Middle frontal gyrus (tissue), 1 donor: ENCODE results near the gene KIF1A.
"Not testable (repeated sequence)": the region's sequence is repeated elsewhere in the genome, so short reads cannot be mapped to it uniquely, and the experiment has no call there.

Source experiments
- DNase-seq: peaks from one replicate; pipeline ENCODE4 v3.0.0-alpha.2; 2015; ENCODE audit warnings: low spot score; ENCODE audit errors: extremely low spot score

The KIF1A gene

GRCh38 chr2:240846873-240847595 is 27.0 kb upstream of the KIF1A start:
- no peak for DNase-seq

GRCh38 chr2:240846309-240846708 is 26.3 kb upstream of the KIF1A start:
- not testable (repeated sequence) for DNase-seq

- DNase-seq, result peak; percentile 69
Observed at GRCh38 chr2:240840435-240841060, 20.5 kb upstream of the KIF1A start.

- no peak for DNase-seq
Observed at GRCh38 chr2:240839152-240840143, 19.4 kb upstream of the KIF1A start.

- DNase-seq, result no peak
Observed at GRCh38 chr2:240837621-240838020, 17.6 kb upstream of the KIF1A start.

- no peak for DNase-seq
Observed at GRCh38 chr2:240836781-240837467, 16.9 kb upstream of the KIF1A start.

- no peak for DNase-seq
Observed at GRCh38 chr2:240835528-240835927, 15.5 kb upstream of the KIF1A start.

GRCh38 chr2:240834377-240834975 is 14.5 kb upstream of the KIF1A start:
- DNase-seq, result no peak

- no peak for DNase-seq
Observed at GRCh38 chr2:240833724-240834285, 13.8 kb upstream of the KIF1A start.

GRCh38 chr2:240832921-240833494 is 13.0 kb upstream of the KIF1A start:
- no peak for DNase-seq

GRCh38 chr2:240832205-240832727 is 12.2 kb upstream of the KIF1A start:
- DNase-seq, result peak; percentile 92

- DNase-seq, result no peak
Observed at GRCh38 chr2:240831594-240832204, 11.7 kb upstream of the KIF1A start.

- DNase-seq, result no peak
Observed at GRCh38 chr2:240825476-240825875, 5.5 kb upstream of the KIF1A start.

GRCh38 chr2:240823449-240824336 is 3.7 kb upstream of the KIF1A start:
- no peak for DNase-seq

GRCh38 chr2:240822280-240822847 is 2.3 kb upstream of the KIF1A start:
- DNase-seq, result no peak

- no peak for DNase-seq
Observed at GRCh38 chr2:240821429-240821778, 1.4 kb upstream of the KIF1A start.

GRCh38 chr2:240820607-240821428 is 799 bp upstream of the KIF1A start:
- DNase-seq, result peak; percentile 40
